Immature natural killer cell (primary cell): ENCODE measurements around the gene UROC1. TPM values are rescaled to one million over a fixed set of nuclear protein-coding genes. Genes with fewer than 3 reads are reported as not detected.

Experiments used
- DNase-seq, 3 donors: peaks; one replicate each; pipeline ENCODE4 v3.0.0; 2022; ENCODE audit warnings: mixed read lengths in 1 of 3
- H3K27ac Mint-ChIP-seq, 6 donors: one replicate each; pipeline ENCODE4 v1.8.0; 2020; ENCODE audit warnings: mixed read lengths in 6 of 6, mild to moderate bottlenecking in 5 of 6, inconsistent platforms in 4 of 6, moderate library complexity in 3 of 6
- H3K27me3 Mint-ChIP-seq, 3 donors: one replicate each; pipeline ENCODE4 v1.8.0; 2020 to 2021; ENCODE audit warnings: low read depth in 3 of 3, mild to moderate bottlenecking in 3 of 3, mixed read lengths in 3 of 3, moderate library complexity in 3 of 3, inconsistent platforms in 1 of 3
- H3K36me3 Mint-ChIP-seq, 3 donors: one replicate each; pipeline ENCODE4 v1.8.0; 2020; ENCODE audit warnings: mixed read lengths in 3 of 3, inconsistent platforms in 2 of 3, mild to moderate bottlenecking in 2 of 3
- H3K4me1 Mint-ChIP-seq, 2 donors: one replicate each; pipeline ENCODE4 v1.8.0; 2020; ENCODE audit warnings: inconsistent platforms in 2 of 2, mild to moderate bottlenecking in 2 of 2, mixed read lengths in 2 of 2, moderate library complexity in 1 of 2
- H3K4me3 Mint-ChIP-seq, 5 donors: one replicate each; pipeline ENCODE4 v1.8.0; 2020; ENCODE audit warnings: mild to moderate bottlenecking in 5 of 5, mixed read lengths in 5 of 5, inconsistent platforms in 3 of 5, moderate library complexity in 3 of 5
- H3K9me3 Mint-ChIP-seq, 6 donors: one replicate each; pipeline ENCODE4 v1.8.0; 2020; ENCODE audit warnings: mild to moderate bottlenecking in 6 of 6, mixed read lengths in 6 of 6, inconsistent platforms in 4 of 6, moderate library complexity in 3 of 6
- polyA plus RNA-seq, 3 donors: library from polyadenylated mRNA; unstranded; fragments of 300-500 nt; fragmentation: Illumina TruSeq; gene quantifications; one replicate each; pipeline ENCODE4 v1.2.3, GENCODE V29; 2021

Gene UROC1
- polyA plus RNA-seq, 3 donors from 2014 or later, result not detected

DNA sequence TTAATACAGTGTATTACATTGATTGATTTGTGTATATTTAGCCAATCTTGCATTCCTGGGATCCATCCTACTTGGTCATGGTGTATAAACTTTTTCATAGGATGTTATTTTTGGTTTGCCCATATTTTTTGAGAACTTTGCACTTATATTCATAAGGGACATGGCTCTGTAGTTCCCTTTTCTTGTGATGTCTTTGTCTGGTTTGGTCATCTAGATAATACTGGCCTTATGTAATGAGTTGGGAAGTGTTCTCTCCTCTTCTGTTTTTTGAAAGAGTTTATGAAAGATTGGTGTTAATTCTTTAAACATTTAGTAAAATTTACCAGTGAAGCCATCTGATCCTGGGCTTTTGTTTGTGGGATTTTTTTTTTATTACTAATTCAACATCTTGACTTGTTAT lies 15.9 kb upstream of the UROC1 start:
- DNase-seq, result no peak
- Mint-ChIP-seq H3K27ac (no peak overlapping the region), H3K4me1 (peaks cover 4 to 6% of the 10 kb centered on the region in 2 donors), H3K9me3 (no peaks in the 10 kb centered on the region), H3K4me3 (no peak overlapping the region), H3K27me3 (peaks cover 0 to 6% (median 2%) of the 10 kb centered on the region in 3 donors), H3K36me3 (no peaks in the 10 kb centered on the region)

- H3K27ac Mint-ChIP-seq, result no peak overlapping the region
- H3K9me3 Mint-ChIP-seq, result no peaks in the 10 kb centered on the region
- no peak overlapping the region for H3K4me3 Mint-ChIP-seq
- H3K27me3 Mint-ChIP-seq, result peaks cover 0 to 6% (median 2%) of the 10 kb centered on the region in 3 donors
- no peaks in the 10 kb centered on the region for H3K36me3 Mint-ChIP-seq
- DNase-seq, result no peak
- H3K4me1 Mint-ChIP-seq, result peaks cover 4 to 6% of the 10 kb centered on the region in 2 donors
Observed at GRCh38 chr3:126531051-126531330, 13.4 kb upstream of the UROC1 start.

- peak overlapping the region in 1 of 6 donors; percentile 13 for H3K27ac Mint-ChIP-seq
- H3K36me3 Mint-ChIP-seq, result no peaks in the 10 kb centered on the region
- H3K27me3 Mint-ChIP-seq, result peaks cover 0 to 6% (median 2%) of the 10 kb centered on the region in 3 donors
- no peak for DNase-seq
- H3K4me1 Mint-ChIP-seq, result peaks cover 4 to 6% of the 10 kb centered on the region in 2 donors
- H3K9me3 Mint-ChIP-seq, result no peaks in the 10 kb centered on the region
- H3K4me3 Mint-ChIP-seq, result no peak overlapping the region
Observed at GRCh38 chr3:126530171-126531050, 12.8 kb upstream of the UROC1 start.

DNA sequence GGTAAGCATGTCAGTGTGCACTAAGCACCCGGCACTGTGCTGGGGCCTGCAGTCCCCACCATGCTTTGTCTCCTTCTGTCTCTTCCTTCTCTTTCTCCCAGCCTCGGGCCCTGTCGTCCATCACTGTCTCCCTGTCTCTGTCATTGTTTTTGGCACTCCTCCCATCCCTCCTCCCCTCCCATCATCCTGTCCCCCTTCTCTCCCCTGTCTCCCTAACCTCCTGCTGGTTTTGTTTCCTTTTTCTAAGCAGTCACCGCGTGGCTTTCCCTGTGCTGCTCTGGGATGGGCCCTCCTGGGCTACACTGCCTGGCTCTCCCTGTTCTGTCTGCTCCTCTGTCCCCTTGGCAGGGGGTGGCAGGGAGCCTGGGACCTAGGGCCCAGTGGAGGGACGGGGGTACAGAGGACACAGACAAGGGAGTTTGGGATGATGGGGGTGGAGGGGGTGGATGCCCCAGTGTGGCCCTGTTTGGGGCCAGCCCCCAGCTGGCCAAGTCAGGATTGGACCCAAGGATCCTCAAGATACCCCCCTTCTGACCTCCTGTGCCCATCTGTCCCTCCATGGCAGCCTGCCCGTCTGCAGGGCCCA lies 12.1 kb upstream of the UROC1 start:
- Mint-ChIP-seq H3K27ac (no peak overlapping the region), H3K27me3 (peaks cover 0 to 6% (median 4%) of the 10 kb centered on the region in 3 donors), H3K9me3 (no peaks in the 10 kb centered on the region)

DNA sequence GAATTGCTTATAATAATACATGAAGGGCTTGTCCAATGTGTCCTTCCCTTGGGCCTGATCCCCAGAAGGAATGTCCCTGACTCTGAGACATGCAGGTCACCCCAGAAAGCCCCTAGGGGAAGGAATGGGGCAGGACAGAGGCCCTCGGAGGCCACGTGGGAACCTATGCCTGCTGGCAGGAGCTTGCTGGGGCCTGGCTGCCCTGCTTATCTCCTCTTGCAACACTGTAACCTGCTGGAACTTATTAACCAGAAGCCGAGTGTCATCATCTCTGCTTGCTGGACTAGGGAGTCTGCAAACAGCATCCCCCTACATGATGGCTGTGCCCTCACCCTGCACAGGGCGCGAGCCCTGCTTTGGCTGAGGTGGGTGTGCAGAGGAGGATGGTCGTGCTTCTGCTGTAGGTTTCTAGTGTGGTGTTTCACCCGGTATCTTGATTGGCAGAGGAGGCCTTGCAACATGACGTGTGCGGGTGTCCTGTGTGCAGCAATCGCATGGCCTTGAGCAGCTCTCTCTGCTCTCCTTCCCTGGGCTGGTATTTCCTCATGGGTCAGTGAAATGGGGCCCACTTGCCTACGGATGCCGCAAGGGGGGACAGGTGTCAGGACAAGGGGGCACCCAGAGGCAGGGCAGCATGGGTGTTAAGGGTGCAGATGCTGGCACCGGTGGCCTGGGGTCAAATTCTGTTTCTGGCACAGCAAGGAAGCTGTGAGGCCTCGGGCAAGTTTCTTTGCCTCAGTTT lies 11.4 kb upstream of the UROC1 start:
- peaks cover 0 to 4% (median 3%) of the 10 kb centered on the region in 3 donors for H3K27me3 Mint-ChIP-seq
- H3K4me1 Mint-ChIP-seq, result peaks cover 4 to 6% of the 10 kb centered on the region in 2 donors
- no peaks in the 10 kb centered on the region for H3K9me3 Mint-ChIP-seq
- H3K4me3 Mint-ChIP-seq, result no peak overlapping the region
- no peaks in the 10 kb centered on the region for H3K36me3 Mint-ChIP-seq
- peak overlapping the region in 1 of 6 donors; percentile 47 for H3K27ac Mint-ChIP-seq
- no peak for DNase-seq

More for the DNA sequence above, 12.1 kb upstream of the UROC1 start:
- Mint-ChIP-seq H3K4me3 (no peak overlapping the region), H3K36me3 (no peaks in the 10 kb centered on the region), H3K4me1 (peaks cover 4 to 6% of the 10 kb centered on the region in 2 donors)
- no peak for DNase-seq

- Mint-ChIP-seq H3K4me3 (no peak overlapping the region), H3K4me1 (peaks cover 4 to 6% of the 10 kb centered on the region in 2 donors), H3K9me3 (no peaks in the 10 kb centered on the region), H3K36me3 (no peaks in the 10 kb centered on the region), H3K27me3 (peaks cover 0 to 4% (median 2%) of the 10 kb centered on the region in 3 donors), H3K27ac (no peak overlapping the region)
- DNase-seq, result no peak
Observed at GRCh38 chr3:126528419-126528799, 10.8 kb upstream of the UROC1 start.

DNA sequence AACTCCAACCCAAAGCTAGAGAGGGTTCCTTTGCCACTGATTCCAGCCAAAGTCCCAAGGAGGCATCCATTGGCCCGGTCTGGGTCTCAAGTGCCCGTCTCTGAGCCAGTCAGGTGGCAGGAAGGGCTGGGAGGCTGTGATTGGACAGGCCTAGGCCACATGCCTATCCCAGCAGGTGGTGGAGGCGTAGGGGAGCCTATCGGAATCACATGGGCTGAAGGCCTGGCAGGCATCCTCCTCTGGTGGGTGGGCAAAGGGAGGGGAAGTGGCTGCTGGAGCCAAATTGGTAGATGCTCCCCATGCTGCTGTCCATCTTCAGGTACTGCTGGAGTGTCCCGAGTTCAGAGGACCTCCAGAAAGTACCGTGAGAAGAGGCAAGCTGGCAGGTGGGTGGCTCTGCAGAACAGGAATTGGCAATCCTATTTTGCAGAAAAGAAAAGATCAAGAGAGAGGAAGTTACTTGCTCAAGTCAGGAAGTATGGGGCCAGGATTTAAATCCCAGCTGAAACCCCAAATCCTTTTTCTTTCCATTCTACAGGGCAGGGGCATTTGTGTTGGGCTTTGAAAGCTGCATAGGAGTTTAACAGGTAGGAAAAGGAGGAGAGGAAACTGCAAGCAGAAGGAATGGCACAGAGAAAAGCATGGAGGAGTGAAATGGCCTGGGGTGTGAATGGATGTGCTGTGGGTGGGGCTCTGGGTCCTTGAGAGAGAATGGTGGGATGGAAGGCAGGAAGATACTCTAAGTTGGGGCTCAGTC lies 10.1 kb upstream of the UROC1 start:
- Mint-ChIP-seq H3K27me3 (peaks cover 4 to 10% (median 7%) of the 10 kb centered on the region in 3 donors), H3K9me3 (no peaks in the 10 kb centered on the region), H3K27ac (no peak overlapping the region), H3K36me3 (no peaks in the 10 kb centered on the region), H3K4me3 (no peak overlapping the region), H3K4me1 (peaks cover 4 to 6% of the 10 kb centered on the region in 2 donors)
- DNase-seq, result no peak

DNA sequence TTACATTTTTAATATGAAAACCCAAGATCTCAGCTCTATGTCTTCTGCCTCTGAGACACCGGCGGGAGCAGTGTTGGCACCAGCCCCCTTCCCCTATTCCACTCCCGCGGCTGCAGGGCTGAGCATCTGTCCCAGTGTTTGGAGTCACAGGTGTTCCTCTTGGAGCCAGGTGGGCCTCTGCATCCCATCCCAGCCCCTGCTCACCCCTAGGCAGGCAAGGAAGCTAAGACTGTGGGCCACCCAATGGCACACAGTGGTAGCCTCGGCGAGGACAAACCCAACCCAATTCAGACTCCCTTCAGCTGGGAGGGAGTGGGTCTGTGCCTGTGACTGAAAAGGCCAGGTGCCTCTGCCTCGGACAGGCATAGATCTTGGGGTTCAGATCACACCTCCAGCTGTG lies 9.4 kb upstream of the UROC1 start:
- Mint-ChIP-seq H3K4me1 (peaks cover 4 to 8% of the 10 kb centered on the region in 2 donors), H3K36me3 (no peaks in the 10 kb centered on the region), H3K9me3 (no peaks in the 10 kb centered on the region), H3K27ac (no peak overlapping the region), H3K4me3 (no peak overlapping the region), H3K27me3 (peaks cover 5 to 14% (median 10%) of the 10 kb centered on the region in 3 donors)
- DNase-seq, result no peak

- no peak overlapping the region for H3K4me3 Mint-ChIP-seq
- no peak for DNase-seq
- H3K27ac Mint-ChIP-seq, result no peak overlapping the region
- peaks cover 4 to 8% of the 10 kb centered on the region in 2 donors for H3K4me1 Mint-ChIP-seq
- peaks cover 5 to 13% (median 10%) of the 10 kb centered on the region in 3 donors for H3K27me3 Mint-ChIP-seq
- H3K9me3 Mint-ChIP-seq, result no peaks in the 10 kb centered on the region
- no peaks in the 10 kb centered on the region for H3K36me3 Mint-ChIP-seq
Observed at GRCh38 chr3:126526668-126527005, 9.1 kb upstream of the UROC1 start.

DNA sequence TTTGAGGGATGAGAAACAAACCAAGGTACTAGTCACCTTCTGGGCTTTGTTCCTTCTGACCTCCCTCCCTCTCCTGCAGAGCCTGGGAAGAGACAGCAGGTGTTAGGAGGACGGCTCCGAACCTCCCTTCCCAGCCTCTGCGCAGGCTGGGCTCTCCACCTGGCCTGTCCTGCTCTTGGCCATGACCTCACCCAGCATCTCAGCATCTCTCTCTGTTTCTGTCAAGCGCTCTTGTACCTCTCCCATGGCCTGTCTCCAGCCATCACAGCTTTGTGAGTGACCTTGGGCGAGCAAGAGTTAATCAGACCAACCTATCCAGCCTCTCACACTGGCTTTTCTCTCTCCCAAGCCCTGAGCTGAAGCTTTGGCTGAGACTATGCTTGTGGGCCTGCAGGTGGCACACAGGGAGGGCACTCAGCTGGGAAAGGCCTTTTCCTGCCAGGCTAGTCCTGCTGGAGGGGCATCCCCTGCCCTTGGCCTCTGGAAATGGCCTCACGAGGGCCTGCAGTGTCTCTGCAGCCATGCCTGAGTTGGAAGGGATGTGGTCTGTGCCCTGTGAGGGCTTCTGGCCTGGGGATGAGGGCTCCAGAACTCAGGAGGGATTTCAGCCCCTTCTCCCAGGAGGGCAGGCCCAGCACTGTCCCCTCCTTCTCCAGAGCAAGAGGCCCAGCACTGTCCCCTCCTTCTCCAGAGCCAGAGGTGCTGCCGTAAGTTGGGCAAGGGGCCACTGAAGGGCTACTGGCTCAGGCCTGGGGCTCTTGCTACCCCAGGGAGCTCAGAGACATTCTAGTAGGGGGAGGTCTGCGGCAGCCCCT lies 8.5 kb upstream of the UROC1 start:
- Mint-ChIP-seq H3K4me3 (no peak overlapping the region), H3K36me3 (no peaks in the 10 kb centered on the region), H3K4me1 (peaks cover 4 to 8% of the 10 kb centered on the region in 2 donors), H3K27ac (no peak overlapping the region), H3K9me3 (no peaks in the 10 kb centered on the region), H3K27me3 (peaks cover 5 to 13% (median 11%) of the 10 kb centered on the region in 3 donors)
- DNase-seq, result no peak

DNA sequence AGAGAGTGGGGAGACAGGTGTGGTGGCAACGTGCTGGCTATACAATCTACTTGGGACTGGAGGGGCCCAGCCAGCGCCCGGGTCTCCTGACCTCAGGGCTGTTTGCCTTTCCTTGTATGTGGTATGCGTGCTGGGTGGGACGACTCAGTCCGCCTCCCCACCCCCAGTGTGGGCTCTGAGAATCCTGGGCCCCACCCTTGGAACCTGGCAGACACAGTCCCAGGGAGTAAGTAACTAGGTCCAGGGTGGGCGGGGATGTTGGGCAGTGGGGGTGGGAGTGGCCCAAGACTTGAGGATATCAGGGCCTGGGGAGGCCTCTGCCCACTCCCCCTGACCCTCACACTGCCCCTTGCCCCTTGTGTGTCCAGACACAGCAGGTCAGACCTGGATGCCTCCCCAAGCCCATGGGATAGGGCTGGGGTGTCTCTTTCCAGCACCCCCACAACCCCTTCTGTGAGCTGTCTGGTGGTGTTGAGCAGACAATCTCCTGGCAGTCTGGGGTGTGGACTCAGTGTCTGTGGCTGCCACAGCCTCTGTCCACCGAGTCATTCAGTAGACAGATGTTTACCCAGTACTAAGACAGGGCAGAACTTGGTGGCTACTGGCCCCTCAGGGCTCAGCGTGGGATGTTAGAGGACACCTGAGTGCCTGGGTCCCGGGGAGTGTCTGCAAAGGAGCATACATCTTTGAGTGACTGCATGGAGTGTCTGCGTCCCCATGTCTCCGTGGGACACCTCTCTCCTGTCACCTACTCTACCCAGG lies 7.7 kb upstream of the UROC1 start:
- H3K4me1 Mint-ChIP-seq, result peaks cover 1 to 4% of the 10 kb centered on the region in 2 donors
- H3K9me3 Mint-ChIP-seq, result no peaks in the 10 kb centered on the region
- H3K27me3 Mint-ChIP-seq, result peaks cover 5 to 13% (median 11%) of the 10 kb centered on the region in 3 donors
- H3K27ac Mint-ChIP-seq, result no peak overlapping the region
- DNase-seq, result no peak
- no peak overlapping the region for H3K4me3 Mint-ChIP-seq
- H3K36me3 Mint-ChIP-seq, result no peaks in the 10 kb centered on the region

GRCh38 chr3:126524429-126524988 lies 6.9 kb upstream of the UROC1 start:
- no peaks in the 10 kb centered on the region for H3K9me3 Mint-ChIP-seq
- no peaks in the 10 kb centered on the region for H3K36me3 Mint-ChIP-seq
- H3K4me3 Mint-ChIP-seq, result peak overlapping the region in 1 of 5 donors; percentile 13
- no peak overlapping the region for H3K27ac Mint-ChIP-seq
- DNase-seq, result no peak
- H3K4me1 Mint-ChIP-seq, result peaks cover 0 to 3% of the 10 kb centered on the region in 2 donors
- peaks cover 5 to 13% (median 11%) of the 10 kb centered on the region in 3 donors for H3K27me3 Mint-ChIP-seq
